CD4-positive, alpha-beta T cell treated with Interleukin-21 for 1 hour (primary cell): Measurements from ENCODE around the gene DGCR6L.
"Not testable (repeated sequence)": the region's sequence is repeated elsewhere in the genome, so short reads cannot be mapped to it uniquely, and the experiment has no call there.

ENCODE experiments used
- DNase-seq: peaks from one replicate; pipeline ENCODE4 v3.0.0-alpha.2; 2020

DGCR6L gene

GRCh38 chr22:20324139-20324516 is 4.3 kb upstream of the DGCR6L start:
- no peak for DNase-seq

GRCh38 chr22:20321552-20322211 is 1.8 kb upstream of the DGCR6L start:
- not testable (repeated sequence) for DNase-seq

- DNase-seq = not testable (repeated sequence)
Measured at GRCh38 chr22:20320659-20321551, 1.0 kb upstream of the DGCR6L start.

GRCh38 chr22:20319041-20319744 is 667 bp downstream of the DGCR6L start:
- no peak for DNase-seq

GRCh38 chr22:20318043-20318688 is 1.7 kb downstream of the DGCR6L start:
- not testable (repeated sequence) for DNase-seq

GRCh38 chr22:20317402-20318042 is 2.3 kb downstream of the DGCR6L start:
- DNase-seq = peak; percentile 56

GRCh38 chr22:20316844-20317401 is 2.9 kb downstream of the DGCR6L start:
- no peak for DNase-seq

- no peak for DNase-seq
Measured at GRCh38 chr22:20316217-20316843, 3.5 kb downstream of the DGCR6L start.

- DNase-seq = no peak
Measured at GRCh38 chr22:20315337-20316216, 4.3 kb downstream of the DGCR6L start.

GRCh38 chr22:20314741-20315336 is 5.0 kb downstream of the DGCR6L start:
- not testable (repeated sequence) for DNase-seq

GRCh38 chr22:20314206-20314605 is 5.7 kb downstream of the DGCR6L start:
- DNase-seq = not testable (repeated sequence)

- DNase-seq = not testable (repeated sequence)
Measured at GRCh38 chr22:20313306-20314077, 6.4 kb downstream of the DGCR6L start.

- DNase-seq = no peak
Measured at GRCh38 chr22:20312396-20313191, 7.3 kb downstream of the DGCR6L start.

- DNase-seq = not testable (repeated sequence)
Measured at GRCh38 chr22:20311249-20312062, 8.4 kb downstream of the DGCR6L start.

GRCh38 chr22:20310773-20311172 is 9.1 kb downstream of the DGCR6L start:
- not testable (repeated sequence) for DNase-seq

GRCh38 chr22:20310180-20310579 is 9.7 kb downstream of the DGCR6L start:
- not testable (repeated sequence) for DNase-seq
